HFFc6 (cell line): ENCODE results near the gene CLCN6. TPM values are rescaled to one million over a fixed set of nuclear protein-coding genes. Genes with fewer than 3 reads are reported as not detected.
A peak's percentile ranks its signal among the peaks of the same experiment; 100 is the strongest.

ENCODE experiments used
- DNase-seq: peaks from one replicate; pipeline ENCODE4 v3.0.0-alpha.2; 2018
- H3K27ac Mint-ChIP-seq: 2 replicates; pipeline ENCODE4 v1.8.0; 2020; ENCODE audit warnings: mild to moderate bottlenecking, mixed read lengths
- H3K27me3 Mint-ChIP-seq: 2 replicates; pipeline ENCODE4 v1.8.0; 2021; ENCODE audit warnings: mild to moderate bottlenecking, moderate library complexity, mixed read lengths; ENCODE audit not compliant: insufficient read depth
- H3K36me3 Mint-ChIP-seq: 2 replicates; pipeline ENCODE4 v1.8.0; 2021; ENCODE audit warnings: low read depth, mixed read lengths
- H3K4me1 Mint-ChIP-seq: 2 replicates; pipeline ENCODE4 v1.8.0; 2020; ENCODE audit warnings: low read depth, mixed read lengths
- H3K4me3 Mint-ChIP-seq: 2 replicates; pipeline ENCODE4 v1.8.0; 2020; ENCODE audit warnings: mild to moderate bottlenecking, moderate library complexity, mixed read lengths
- H3K9me3 Mint-ChIP-seq: 2 replicates; pipeline ENCODE4 v1.8.0; 2020; ENCODE audit warnings: mild to moderate bottlenecking, mixed read lengths
- CTCF ChIP-seq: fragments of 200-600 bp; sonication (generic); IDR thresholded peaks from 2 replicates; pipeline ENCODE4 v1.5.0; 2021; ENCODE audit warnings: antibody characterized with exemption, mild to moderate bottlenecking
- total RNA-seq, 6 experiments: library from RNA; stranded (reverse); fragmentation: NEBNext Ultra II Directional; extraction: Animal tissue kit (Norgen Biotek cat#: 25700); gene quantifications; 2 replicates in 1 of 6; 3 replicates in 5 of 6; pipeline ENCODE4 v1.2.3, GENCODE V29; 2021

Gene CLCN6
- total RNA-seq, 6 experiments from 2014 or later: 6.2 to 8.3 (median 7.9) TPM

- no peak for DNase-seq
- TF ChIP-seq CTCF: no peak
- H3K27me3 Mint-ChIP-seq: peaks cover 18% of the 10 kb centered on the region
- H3K36me3 Mint-ChIP-seq: no peaks in the 10 kb centered on the region
- no peaks in the 10 kb centered on the region for H3K4me1 Mint-ChIP-seq
- no peak overlapping the region for H3K27ac Mint-ChIP-seq
- H3K4me3 Mint-ChIP-seq: no peak overlapping the region
- H3K9me3 Mint-ChIP-seq: no peaks in the 10 kb centered on the region
Observed at GRCh38 chr1:11777658-11778322, 28.2 kb upstream of the CLCN6 start.

GRCh38 chr1:11778336-11778735, 27.7 kb upstream of the CLCN6 start:
- no peak for TF ChIP-seq CTCF
- Mint-ChIP-seq H3K27me3 (peaks cover 18% of the 10 kb centered on the region), H3K4me1 (no peaks in the 10 kb centered on the region), H3K4me3 (no peak overlapping the region), H3K9me3 (no peaks in the 10 kb centered on the region), H3K27ac (no peak overlapping the region), H3K36me3 (no peaks in the 10 kb centered on the region)
- no peak for DNase-seq

- Mint-ChIP-seq H3K9me3 (no peaks in the 10 kb centered on the region), H3K4me1 (no peaks in the 10 kb centered on the region), H3K36me3 (no peaks in the 10 kb centered on the region), H3K27me3 (peaks cover 18% of the 10 kb centered on the region), H3K4me3 (no peak overlapping the region), H3K27ac (no peak overlapping the region)
- no peak for DNase-seq
- no peak for TF ChIP-seq CTCF
Observed at GRCh38 chr1:11778844-11779623, 27.0 kb upstream of the CLCN6 start.

- TF ChIP-seq CTCF: no peak
- Mint-ChIP-seq H3K9me3 (no peaks in the 10 kb centered on the region), H3K36me3 (no peaks in the 10 kb centered on the region), H3K4me3 (no peak overlapping the region), H3K4me1 (no peaks in the 10 kb centered on the region), H3K27ac (no peak overlapping the region), H3K27me3 (peaks cover 18% of the 10 kb centered on the region)
- no peak for DNase-seq
Observed at GRCh38 chr1:11779715-11780379, 26.1 kb upstream of the CLCN6 start.

GRCh38 chr1:11780380-11781147, 25.4 kb upstream of the CLCN6 start:
- Mint-ChIP-seq H3K4me1 (no peaks in the 10 kb centered on the region; the same call in 1 of the 2 replicates), H3K27ac (no peak overlapping the region), H3K27me3 (peaks cover 18% of the 10 kb centered on the region), H3K36me3 (no peaks in the 10 kb centered on the region), H3K9me3 (no peaks in the 10 kb centered on the region), H3K4me3 (no peak overlapping the region)
- DNase-seq: no peak
- TF ChIP-seq CTCF: 0 out of 2 replicates have a peak, but pooled peaks have one; percentile 9
